ENCODE data around the gene LEP. TPM values are rescaled to one million over a fixed set of nuclear protein-coding genes. Genes with fewer than 3 reads are reported as not detected.

LEP gene
- total RNA-seq, 2 experiments from 2014 or later = not detected

GRCh38 chr7:128268233-128268632 is 27.2 kb downstream of the LEP start:
- no peak for DNase-seq (ENCODE audit: low spot score)
- Histone ChIP-seq H3K36me3 (ENCODE audit: insufficient read depth, low read length) (no peaks in the 10 kb centered on the region), H3K4me1 (ENCODE audit: insufficient read depth, low read length, poor library complexity, severe bottlenecking) (no peaks in the 10 kb centered on the region), H3K4me2 (ENCODE audit: low read length) (no peak overlapping the region), H4K20me1 (ENCODE audit: insufficient read depth, low read length) (no peaks in the 10 kb centered on the region), H3K79me2 (ENCODE audit: insufficient read depth, low read depth, low read length) (no peaks in the 10 kb centered on the region), H3K27ac (ENCODE audit: low read depth, low read length, poor library complexity, severe bottlenecking) (no peak overlapping the region), H2AFZ (ENCODE audit: low read length) (no peak overlapping the region), H3K9me2 (ENCODE audit: insufficient read depth, low read length) (no peaks in the 10 kb centered on the region), H3K9me3 (ENCODE audit: low read length) (no peaks in the 10 kb centered on the region), H3K4me3 (ENCODE audit: low read depth, low read length, poor library complexity, severe bottlenecking) (no peak overlapping the region)
- ChIA-PET CTCF (ENCODE audit: unreplicated experiment) (no interaction called here), POLR2A (no interaction called here)
- BruUV-seq (replicated peaks) = no TSS peak
- intact Hi-C loops (cut with micrococcal nuclease; ENCODE audit: unreplicated experiment) = no loop called here
- TF ChIP-seq EZH2phosphoT487 (IDR thresholded peaks at IDR 0.05; ENCODE audit: borderline replicate concordance, low read depth, low read length) (no peak), CTCF (conservative IDR thresholded peaks at IDR 0.05; ENCODE audit: low read length) (no peak)

DNA sequence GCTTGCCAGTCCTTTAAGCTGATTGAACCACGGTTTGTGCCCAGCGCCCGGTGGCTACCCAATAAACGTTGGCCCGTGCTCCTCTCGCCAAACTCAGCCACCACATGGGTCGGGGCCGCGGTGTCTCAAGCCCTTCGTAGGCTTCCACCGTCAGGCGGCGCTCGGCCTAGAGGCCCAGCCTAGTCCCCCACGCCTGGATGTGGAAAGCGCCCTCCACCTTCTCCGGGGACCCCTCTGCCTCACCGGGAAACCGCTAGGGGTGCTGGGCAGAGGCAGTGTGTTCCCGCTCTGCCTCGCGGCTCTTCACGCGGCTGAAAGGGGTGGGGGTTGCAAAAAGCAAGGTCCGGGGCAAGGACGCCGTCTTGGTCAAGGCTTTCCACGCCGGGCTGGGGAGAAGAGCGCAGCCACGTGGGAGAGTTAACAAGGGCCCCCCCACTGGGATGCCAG is 29.8 kb downstream of the LEP start:
- no peak overlapping the region for H3K4me2 ChIP-seq (ENCODE audit: low read length)
- no peak overlapping the region for H3K27ac ChIP-seq (ENCODE audit: low read depth, low read length, poor library complexity, severe bottlenecking)
- no peaks in the 10 kb centered on the region for H3K9me3 ChIP-seq (ENCODE audit: low read length)
- intact Hi-C loops (cut with micrococcal nuclease; ENCODE audit: unreplicated experiment) = no loop called here
- CTCF ChIA-PET (ENCODE audit: unreplicated experiment) = no interaction called here
- H4K20me1 ChIP-seq (ENCODE audit: insufficient read depth, low read length) = no peaks in the 10 kb centered on the region
- no peak overlapping the region for H3K4me3 ChIP-seq (ENCODE audit: low read depth, low read length, poor library complexity, severe bottlenecking)
- POLR2A ChIA-PET = no interaction called here
- no peaks in the 10 kb centered on the region for H3K36me3 ChIP-seq (ENCODE audit: insufficient read depth, low read length)
- TF ChIP-seq EZH2phosphoT487 (IDR thresholded peaks at IDR 0.05; ENCODE audit: borderline replicate concordance, low read depth, low read length) (no peak), CTCF (conservative IDR thresholded peaks at IDR 0.05; ENCODE audit: low read length) (no peak)
- no peaks in the 10 kb centered on the region for H3K79me2 ChIP-seq (ENCODE audit: insufficient read depth, low read depth, low read length)
- BruUV-seq (replicated peaks) = no TSS peak
- no peaks in the 10 kb centered on the region for H3K4me1 ChIP-seq (ENCODE audit: insufficient read depth, low read length, poor library complexity, severe bottlenecking)
- H2AFZ ChIP-seq (ENCODE audit: low read length) = no peak overlapping the region
- H3K9me2 ChIP-seq (ENCODE audit: insufficient read depth, low read length) = no peaks in the 10 kb centered on the region
- no peak for DNase-seq (ENCODE audit: low spot score)

DNA sequence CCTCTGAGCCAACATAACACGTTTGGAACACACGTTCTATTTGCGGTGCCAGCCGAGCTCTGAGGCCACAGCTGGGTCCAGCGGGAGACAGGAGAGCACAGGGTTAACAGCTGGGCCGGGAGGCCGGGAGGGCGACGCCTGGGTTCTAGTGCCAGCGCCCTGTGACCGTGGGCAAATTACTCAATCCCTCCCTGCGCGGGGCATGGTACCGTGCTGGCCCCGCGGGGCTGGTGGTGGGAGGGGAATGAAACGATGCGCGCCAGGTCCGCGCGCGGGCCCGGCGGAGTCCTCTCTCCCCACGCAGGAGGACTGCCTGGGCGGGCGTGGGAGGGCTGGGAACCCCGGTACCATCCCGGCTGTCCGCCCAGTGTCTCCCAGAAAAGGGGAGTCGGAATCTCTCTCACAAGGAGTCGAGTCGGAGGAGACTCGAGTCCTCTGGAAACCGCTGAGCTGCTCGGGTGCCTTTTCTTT is 30.4 kb downstream of the LEP start:
- H3K9me2 ChIP-seq (ENCODE audit: insufficient read depth, low read length) = no peaks in the 10 kb centered on the region
- no peaks in the 10 kb centered on the region for H3K4me1 ChIP-seq (ENCODE audit: insufficient read depth, low read length, poor library complexity, severe bottlenecking)
- DNase-seq (ENCODE audit: low spot score) = no peak
- H3K36me3 ChIP-seq (ENCODE audit: insufficient read depth, low read length) = no peaks in the 10 kb centered on the region
- CTCF ChIA-PET (ENCODE audit: unreplicated experiment) = no interaction called here
- no peaks in the 10 kb centered on the region for H3K79me2 ChIP-seq (ENCODE audit: insufficient read depth, low read depth, low read length)
- no peak overlapping the region for H3K27ac ChIP-seq (ENCODE audit: low read depth, low read length, poor library complexity, severe bottlenecking)
- H3K4me2 ChIP-seq (ENCODE audit: low read length) = no peak overlapping the region
- H4K20me1 ChIP-seq (ENCODE audit: insufficient read depth, low read length) = no peaks in the 10 kb centered on the region
- H3K4me3 ChIP-seq (ENCODE audit: low read depth, low read length, poor library complexity, severe bottlenecking) = no peak overlapping the region
- no peaks in the 10 kb centered on the region for H3K9me3 ChIP-seq (ENCODE audit: low read length)
- TF ChIP-seq CTCF (conservative IDR thresholded peaks at IDR 0.05; ENCODE audit: low read length) (no peak), EZH2phosphoT487 (IDR thresholded peaks at IDR 0.05; ENCODE audit: borderline replicate concordance, low read depth, low read length) (no peak)
- POLR2A ChIA-PET = no interaction called here
- no peak overlapping the region for H2AFZ ChIP-seq (ENCODE audit: low read length)
- intact Hi-C loops (cut with micrococcal nuclease; ENCODE audit: unreplicated experiment) = no loop called here
- BruUV-seq (replicated peaks) = no TSS peak

Measured in OCI-LY7 (cell line).